Hematopoietic multipotent progenitor cell treated with erythropoietin and hydrocortisone succinate and interleukin-3 and kit ligand, for 8 days (in vitro differentiated cells): ENCODE results near the gene EEA1.

Source experiments
- DNase-seq: peaks from one replicate; pipeline ENCODE4 v3.0.0-alpha.2; 2015

Gene EEA1

GRCh38 chr12:92740411-92740810, 188.7 kb downstream of the EEA1 start:
- DNase-seq, result no peak

DNA sequence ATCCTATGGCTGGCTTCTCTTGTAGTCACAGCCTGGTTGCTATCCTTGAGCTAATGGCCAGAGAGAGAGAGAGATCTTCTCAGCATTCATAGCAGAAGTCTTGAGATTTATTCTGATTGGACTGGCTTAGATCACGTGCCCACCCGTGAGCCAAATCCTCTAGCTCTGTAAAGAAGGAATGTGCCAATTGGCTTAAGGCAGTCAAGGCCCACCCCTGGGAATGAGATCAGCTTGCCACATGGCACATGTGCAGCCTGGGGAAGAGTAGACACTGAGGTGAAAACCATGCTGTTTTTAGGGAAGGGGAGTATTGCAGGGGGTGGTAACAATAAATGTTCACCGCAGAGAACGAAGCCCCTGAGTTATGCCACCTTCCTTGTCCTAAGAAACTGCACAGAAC, 190.0 kb downstream of the EEA1 start:
- DNase-seq, result no peak

GRCh38 chr12:92737855-92738850, 190.9 kb downstream of the EEA1 start:
- no peak for DNase-seq

DNA sequence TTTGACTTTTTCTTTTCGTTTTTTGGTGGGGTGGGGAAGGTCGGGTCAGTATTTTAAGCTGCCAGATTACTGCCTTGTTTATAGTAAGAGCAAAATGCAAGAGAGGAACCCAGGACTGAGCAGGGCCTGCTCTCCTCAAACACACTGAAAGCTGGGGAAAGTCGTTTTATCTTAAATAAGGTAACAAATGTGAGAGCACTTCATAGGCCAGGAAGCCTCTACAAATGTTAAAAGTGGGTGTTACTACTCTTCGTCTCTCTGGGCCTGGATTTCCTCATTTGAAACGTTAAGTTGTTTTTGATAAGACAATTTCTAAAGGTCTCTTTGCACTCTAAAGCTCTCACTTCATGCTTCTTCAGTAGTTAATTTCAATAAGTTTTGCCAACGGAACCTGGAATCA, 192.5 kb downstream of the EEA1 start:
- DNase-seq, result no peak

DNA sequence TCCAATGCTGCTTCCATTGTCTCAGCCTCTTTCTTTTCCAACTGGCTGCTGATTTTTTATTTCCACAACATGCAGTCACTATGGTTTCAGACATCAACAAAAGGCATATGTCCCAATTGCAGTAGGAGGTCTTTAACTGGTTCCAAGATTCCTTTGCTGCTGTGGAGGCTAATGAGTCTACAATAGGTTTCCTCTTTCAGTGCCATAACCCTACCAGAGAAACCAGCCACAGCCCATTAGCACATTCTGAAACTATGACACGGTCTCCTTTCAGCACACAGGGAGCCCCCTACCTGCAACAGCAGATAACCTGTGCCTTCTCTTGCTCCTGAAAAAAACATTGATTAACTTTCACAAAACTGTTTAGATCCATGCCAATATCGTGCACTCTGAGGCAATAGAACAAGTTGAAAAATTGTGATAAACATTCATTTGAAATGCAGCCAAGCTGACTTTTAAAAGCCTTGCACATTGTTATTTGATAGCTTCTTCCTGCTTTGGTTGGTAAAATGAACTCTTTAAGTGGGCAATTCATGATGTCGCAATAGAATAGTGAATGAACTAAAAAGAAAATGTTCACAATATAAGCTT, 193.9 kb downstream of the EEA1 start:
- no peak for DNase-seq

- DNase-seq, result no peak
These were observed 195.4 kb downstream of the EEA1 start for GRCh38 chr12:92733661-92734060.

DNA sequence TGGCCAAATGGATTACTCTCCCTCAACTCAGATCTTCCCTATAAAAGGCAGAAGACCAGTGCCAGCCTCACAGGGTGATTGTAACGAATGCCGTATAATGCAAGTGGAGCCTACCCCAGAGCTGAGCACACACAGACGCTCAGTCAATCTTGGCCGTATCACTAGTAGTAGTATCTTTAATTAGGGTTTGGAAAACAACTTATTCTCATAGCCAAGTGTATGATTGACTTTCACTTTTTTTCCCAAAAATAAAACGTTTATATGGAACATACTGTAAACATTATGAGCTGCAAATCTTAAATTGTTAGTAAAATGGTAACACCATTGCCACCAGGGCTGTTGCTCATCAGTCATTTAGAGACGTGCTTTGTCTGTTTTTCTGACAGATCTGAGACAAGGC, 195.9 kb downstream of the EEA1 start:
- DNase-seq, result no peak

DNA sequence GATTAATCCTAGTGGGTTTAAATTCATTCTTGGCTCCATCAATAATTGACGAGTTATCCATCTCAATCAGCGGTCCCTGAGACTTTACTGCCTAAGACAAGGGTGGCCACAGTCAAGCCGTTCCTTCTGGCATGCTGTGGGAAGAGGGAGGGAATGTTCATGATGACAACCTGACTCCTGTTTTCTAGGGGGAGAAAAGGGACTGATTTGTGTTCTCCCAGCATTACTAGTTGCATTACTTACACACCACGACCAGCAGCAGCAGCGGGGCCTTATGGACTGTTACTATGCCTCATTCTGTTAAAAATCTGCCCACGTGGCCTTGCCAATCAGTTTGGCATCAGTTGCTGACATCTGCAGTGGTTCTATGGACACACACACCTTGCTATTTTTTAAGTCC, 196.4 kb downstream of the EEA1 start:
- DNase-seq, result no peak

DNA sequence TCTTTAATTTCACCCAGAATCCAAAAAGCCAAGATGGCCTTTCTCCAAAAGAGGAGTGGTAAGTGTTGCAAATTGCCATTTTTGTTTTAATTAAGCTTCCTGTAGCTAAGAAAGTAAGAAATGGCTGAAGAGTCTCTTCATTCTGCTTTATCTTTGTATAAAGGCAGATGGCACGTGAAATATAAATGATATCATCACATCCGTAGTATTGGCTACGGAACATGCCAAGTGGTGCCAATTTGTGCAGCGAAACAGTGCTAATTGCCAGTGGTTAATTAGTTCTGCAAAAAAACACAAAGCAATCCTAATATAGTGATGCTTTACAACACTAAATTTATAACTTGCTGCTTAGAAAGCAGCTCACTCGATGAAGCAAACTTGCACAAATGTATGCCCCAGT, 196.9 kb downstream of the EEA1 start:
- no peak for DNase-seq

DNA sequence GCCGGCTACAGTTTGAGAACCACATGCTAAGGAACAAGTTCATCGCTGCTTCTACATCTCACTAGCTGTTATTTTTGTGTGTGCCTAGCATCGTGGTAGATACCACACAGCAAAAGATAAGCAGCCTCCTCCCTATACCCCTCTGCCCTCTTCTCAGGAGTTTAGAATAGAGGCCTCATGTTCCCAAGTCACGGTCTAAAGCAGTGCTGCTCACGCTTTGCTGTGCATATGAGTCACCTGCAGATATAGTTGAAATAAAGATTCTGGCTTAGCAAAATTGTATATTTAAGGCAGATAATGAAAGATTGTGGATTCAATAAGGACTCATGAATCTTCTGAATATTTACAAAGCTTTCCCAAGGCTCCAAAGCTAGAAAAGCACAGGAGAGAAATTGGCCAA, 198.3 kb downstream of the EEA1 start:
- no peak for DNase-seq

DNA sequence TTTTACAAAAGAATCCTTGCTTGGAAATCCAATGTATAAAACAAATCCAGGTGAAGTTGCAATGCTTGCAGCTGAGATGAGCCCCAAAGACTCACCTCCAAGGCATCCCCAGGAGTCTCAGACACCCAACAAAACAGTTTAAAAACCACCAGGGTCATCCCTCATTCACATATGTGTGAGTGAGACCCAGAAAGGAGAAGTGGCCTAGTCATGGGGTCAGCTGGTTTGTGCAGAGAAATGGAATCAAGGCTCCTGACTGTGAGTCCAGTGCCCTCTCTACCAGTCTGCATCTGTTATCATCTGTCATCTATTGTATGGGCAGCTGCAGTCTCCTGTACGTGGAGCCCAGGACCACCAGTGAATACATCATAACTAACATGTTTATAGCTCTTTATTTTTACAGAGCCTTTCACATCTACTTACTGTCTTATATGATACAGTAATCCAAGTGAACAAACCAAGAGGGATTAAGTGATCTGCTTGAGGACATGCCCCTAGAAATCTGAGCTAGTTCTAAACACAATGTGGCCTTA, 199.3 kb downstream of the EEA1 start:
- no peak for DNase-seq

DNA sequence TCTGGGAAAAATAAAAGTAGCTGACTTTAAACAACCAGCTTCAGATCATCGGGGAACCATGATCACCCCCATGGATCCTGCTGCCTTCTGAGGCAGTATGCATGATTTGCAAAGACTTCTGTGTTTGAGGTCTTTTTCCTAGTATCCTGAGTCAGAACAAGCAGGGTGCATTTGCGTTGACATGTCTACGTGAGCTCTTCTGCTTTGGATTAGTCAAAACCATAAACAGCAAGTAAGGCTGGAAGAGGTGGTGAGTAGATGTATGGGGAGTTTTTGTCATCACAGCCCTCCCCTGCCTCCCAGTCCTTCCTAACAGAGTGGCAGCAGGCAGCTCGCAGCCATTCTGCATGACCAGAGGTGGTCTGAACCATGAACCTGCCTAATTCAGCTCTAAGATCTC, 202.2 kb downstream of the EEA1 start:
- DNase-seq, result no peak

DNA sequence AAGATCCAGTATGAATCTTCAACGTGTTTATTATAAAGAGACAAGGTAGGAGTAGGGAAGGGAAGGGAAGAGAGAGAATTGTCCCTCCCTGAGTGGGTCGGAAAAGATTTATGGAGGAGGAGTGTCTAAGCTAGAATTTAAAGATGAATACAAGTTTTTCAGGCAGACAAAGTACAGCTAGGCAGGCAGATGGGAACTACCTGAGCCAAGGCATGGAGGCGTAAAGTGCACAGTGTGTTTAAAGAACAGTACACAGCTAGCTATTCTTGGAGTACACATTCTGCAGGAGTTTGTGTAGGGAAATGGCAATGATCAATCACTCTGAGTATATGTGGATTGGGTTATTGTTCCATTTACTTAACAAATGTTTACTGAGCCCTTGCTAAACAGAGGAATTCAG, 206.2 kb downstream of the EEA1 start:
- DNase-seq, result no peak

DNA sequence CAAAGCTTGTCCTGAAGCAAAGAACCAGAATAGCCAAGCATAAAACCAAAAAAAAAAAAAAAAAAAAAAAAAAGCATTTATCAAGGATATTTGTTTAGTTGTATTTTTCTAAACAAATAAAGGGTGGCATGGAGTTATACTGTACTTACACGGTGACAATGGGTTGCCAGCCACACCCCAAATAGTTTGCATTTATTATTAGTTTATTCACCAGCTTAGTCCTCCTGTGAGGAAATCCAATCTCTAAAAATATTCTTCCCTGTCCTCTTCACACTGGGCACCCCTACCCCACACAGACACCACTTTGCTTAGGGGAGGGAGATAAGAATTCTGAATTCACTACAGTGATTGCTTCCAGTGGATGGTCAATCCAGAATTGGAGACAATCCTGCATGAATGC, 207.4 kb downstream of the EEA1 start:
- no peak for DNase-seq

GRCh38 chr12:92721130-92721529, 208.0 kb downstream of the EEA1 start:
- DNase-seq, result no peak
